HG03354 (cell line): ENCODE results near the gene SPATA2.
"Not testable (repeated sequence)": the region's sequence is repeated elsewhere in the genome, so short reads cannot be mapped to it uniquely, and the experiment has no call there.

Experiments used
- ATAC-seq: cut with Tn5 transposase; IDR thresholded peaks from one replicate; pipeline ENCODE4 v1.9.1; 2021; ENCODE audit warnings: mild to moderate bottlenecking; ENCODE audit not compliant: unreplicated experiment, poor library complexity, severe bottlenecking

SPATA2 gene

GRCh38 chr20:49915380-49916145, at the start of gene SPATA2:
TSS of gene SPATA2 (minus strand) at chr20:49915529. CDS start at chr20:49908490, 7,039 bp downstream.
- ATAC-seq = peak; percentile 88

GRCh38 chr20:49961413-49961812, 46.1 kb upstream of the SPATA2 start:
- ATAC-seq = no peak

- ATAC-seq = not testable (repeated sequence)
Measured at GRCh38 chr20:49957089-49957938, 42.0 kb upstream of the SPATA2 start.

- ATAC-seq = no peak
Measured at GRCh38 chr20:49956689-49957088, 41.4 kb upstream of the SPATA2 start.

- ATAC-seq = not testable (repeated sequence)
Measured at GRCh38 chr20:49955830-49956396, 40.6 kb upstream of the SPATA2 start.

- ATAC-seq = no peak
Measured at GRCh38 chr20:49955167-49955566, 39.8 kb upstream of the SPATA2 start.

GRCh38 chr20:49951151-49951550, 35.8 kb upstream of the SPATA2 start:
- ATAC-seq = no peak

- ATAC-seq = no peak
Measured at GRCh38 chr20:49948809-49949507, 33.6 kb upstream of the SPATA2 start.

- no peak for ATAC-seq
Measured at GRCh38 chr20:49948178-49948577, 32.8 kb upstream of the SPATA2 start.

GRCh38 chr20:49945701-49946477, 30.6 kb upstream of the SPATA2 start:
- no peak for ATAC-seq

- ATAC-seq = no peak
Measured at GRCh38 chr20:49945306-49945700, 30.0 kb upstream of the SPATA2 start.

GRCh38 chr20:49942942-49943341, 27.6 kb upstream of the SPATA2 start:
- ATAC-seq = no peak

GRCh38 chr20:49942303-49942702, 27.0 kb upstream of the SPATA2 start:
- ATAC-seq = no peak

GRCh38 chr20:49941456-49941855, 26.1 kb upstream of the SPATA2 start:
- no peak for ATAC-seq

GRCh38 chr20:49938173-49939163, 23.1 kb upstream of the SPATA2 start:
- no peak for ATAC-seq

GRCh38 chr20:49937027-49937929, 21.9 kb upstream of the SPATA2 start:
- ATAC-seq = peak; percentile 14
